ENCODE data around the gene HEY2.
"Not testable (repeated sequence)": the region's sequence is repeated elsewhere in the genome, so short reads cannot be mapped to it uniquely, and the experiment has no call there.

Gene HEY2
- total RNA-seq: 0 to 0.34 reads per million in 2 donors

DNA sequence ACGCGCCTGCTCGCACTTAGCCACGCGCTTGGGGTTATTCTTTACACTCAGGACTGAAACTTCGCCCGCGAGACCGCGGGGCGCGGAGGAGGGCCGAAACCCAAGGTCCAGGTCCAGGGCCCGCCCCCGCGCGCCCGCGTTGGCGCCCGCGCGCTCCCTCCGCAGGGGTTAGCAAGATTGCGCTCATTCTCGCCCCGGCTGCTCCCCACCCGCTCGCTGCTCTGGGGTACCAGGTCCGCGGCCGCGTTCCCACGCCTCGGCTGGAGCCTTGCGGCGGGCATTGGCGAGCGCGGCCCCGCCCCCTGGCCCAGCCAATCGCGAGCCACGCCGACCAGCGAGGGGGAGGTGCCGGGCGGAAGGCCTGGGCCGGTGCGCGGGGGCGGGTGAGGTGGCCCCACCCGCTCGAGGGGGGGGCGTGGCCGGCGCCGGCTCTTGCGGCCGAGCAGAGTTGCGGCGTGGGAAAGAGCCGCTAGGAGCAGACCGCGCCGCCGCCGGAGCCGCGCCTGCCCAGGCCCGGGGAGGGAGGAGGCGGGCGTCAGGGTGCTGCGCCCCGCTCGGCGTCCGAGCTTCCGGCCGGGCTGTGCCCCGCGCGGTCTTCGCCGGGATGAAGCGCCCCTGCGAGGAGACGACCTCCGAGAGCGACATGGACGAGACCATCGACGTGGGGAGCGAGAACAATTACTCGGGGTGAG lies at the start of gene HEY2:
Gene HEY2 (plus strand): TSS at position 460 of the 692 bp plus-strand sequence. CDS start 145 bp downstream, at position 605.
- DNase-seq: peak; percentile 57 to 86 (median 68)

DNA sequence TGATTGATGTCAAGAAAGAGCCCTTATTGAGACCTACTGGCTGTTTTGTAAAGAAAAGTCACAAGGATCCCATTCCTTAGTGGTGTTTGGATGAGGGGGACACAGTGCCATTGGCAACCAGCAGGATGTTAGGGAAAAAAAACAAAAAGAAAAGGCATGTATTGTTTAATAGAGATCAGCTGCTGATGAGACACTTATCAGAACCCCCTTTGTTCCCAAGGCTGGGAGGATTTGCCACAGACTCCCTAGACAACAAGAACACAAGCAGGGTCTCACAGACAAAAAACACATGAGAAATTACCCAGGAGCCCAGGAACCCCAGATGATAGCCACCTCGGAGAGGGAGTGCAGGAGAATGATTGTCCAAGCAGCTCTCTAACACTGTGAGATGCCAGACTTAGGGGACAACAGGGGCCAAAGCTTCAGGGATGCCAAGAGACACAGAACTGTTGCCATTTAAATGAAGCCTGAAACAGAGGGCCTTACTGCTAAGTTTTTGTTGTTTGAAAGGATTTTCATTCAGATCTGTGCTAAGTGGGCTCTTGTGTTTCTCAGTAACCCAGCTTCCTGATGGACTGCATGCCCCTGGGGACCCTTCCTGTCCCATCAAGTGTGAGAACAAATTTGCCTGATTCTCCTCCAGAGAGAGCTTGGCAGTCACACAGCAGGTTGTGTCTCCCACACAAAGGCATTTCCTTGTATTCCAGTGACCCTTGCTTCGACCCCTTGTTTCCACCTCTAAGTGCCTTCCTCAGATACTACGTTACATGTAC lies 48.7 kb upstream of the HEY2 start:
- DNase-seq: no peak

DNA sequence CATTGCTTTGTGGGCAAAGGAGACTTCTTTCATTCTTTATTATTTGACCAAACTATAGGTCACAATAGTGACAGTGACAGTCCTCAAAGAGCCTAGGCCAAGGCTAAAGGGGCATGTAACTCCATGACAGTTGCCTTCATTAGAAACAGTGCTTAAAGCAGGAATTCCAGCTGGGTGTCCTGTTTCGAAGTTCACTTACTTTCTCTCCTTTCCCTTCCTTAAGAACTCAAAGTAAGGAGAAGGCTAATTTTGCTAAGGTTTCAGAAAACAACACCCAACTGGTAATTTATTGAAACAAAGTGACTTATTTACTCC lies 48.1 kb upstream of the HEY2 start:
- no peak for DNase-seq

DNA sequence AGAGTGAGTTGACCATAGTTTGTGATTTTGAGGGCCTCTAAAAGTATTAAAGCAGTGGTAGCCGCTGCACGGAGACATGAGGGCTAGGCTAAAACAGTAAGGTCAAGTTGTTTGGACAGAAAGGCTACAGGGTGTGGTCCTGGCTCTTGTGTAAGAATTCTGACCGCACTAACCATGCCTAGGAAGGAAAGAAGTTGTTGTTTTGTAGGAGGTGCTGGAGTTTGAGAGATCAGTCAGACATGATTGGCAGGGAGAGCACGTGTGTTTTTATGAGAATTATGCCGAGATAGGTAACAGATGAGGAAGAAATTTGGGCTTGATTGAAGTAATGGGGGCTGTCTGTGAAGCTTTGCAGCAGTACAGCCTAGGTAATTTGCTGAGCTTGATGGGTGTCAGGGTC lies 45.5 kb upstream of the HEY2 start:
- DNase-seq: not testable (repeated sequence)

DNA sequence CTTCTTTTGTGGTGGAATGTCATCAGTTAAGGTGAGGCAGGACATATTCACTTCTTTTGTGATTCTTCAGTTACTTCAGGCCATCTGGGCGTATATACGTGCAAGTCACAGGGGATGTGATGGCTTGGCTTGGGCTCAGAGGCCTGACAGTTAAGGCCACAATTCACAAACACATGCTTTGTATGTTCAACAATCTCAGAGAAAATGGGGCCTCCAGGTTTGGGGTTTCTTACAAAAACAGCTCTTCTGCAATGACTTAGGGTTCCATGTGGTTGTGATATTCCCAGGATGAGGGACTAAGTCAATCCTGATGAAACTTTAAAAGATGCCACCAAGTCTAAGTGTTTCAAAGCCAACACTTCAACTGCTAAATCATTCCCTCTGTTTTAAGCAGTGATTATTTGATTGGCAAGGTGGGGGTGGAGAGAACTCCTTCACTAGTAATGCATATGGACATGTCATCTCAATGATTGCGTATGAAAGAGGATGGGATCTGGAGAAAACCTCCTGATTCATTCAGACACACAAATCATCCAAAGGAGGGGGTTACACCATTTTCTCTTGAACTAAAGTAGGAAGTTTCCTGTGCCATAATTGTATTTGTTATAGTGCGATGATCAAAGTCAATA lies 41.7 kb upstream of the HEY2 start:
- DNase-seq: no peak

DNA sequence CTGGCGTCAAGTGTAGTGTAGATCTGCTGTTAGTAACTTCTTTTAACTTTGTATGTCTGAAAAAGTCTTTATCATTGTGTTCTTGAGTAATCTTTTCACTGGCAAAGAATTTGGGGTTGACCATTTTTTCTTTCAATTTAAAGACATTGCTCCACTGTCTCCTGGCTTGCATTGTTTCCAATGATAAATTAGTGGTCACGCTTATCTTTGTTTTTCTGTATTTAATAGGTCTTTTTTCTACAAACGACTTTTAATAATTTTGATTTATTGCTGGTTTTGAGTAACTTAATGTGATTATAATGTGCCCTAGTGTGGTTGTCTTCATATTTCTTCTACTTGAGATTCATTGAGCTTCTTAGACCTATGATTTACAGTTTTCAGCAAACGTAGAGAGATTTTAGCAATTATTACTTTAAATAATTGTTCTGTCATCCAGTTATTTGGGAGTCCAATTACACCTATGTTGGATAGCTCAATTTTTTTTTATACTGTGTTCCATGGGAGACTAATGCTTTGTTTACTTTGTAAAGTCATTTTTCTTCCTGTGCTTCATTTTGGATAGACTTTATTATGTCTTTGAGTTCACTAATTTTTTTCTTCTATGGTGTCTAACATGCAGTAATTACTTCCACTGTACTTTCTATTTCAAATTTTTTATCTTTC lies 38.3 kb upstream of the HEY2 start:
- no peak for DNase-seq

DNA sequence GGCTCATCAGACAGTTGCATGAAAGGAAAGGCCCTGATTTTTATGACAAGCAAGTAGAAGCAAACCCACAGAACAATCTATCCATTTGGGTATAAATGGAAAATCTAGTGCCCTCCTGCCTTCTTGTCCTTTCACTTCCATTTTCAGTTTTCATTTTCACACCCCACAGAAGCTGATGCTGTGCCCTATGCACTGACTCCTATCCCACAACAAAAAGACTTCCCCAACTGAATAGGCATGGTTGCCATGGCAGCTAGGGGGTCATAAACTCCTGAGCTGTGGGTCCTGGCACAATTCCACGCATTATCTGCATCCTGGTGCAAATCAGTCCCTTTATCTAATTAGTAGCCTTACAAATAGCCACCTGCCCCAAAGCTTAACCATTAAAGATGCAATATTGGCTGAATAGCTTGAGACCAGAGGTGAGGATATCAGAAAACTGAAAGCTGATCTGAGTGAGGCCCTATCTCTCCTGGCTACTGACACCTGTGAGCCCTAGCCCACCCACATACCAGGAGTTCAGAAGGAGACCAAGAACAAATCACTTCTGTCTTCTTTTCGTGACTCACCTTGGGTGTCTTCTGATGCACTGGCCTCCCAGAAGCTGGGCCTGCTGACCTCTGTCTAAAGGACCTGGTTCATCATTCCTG lies 34.9 kb upstream of the HEY2 start:
- no peak for DNase-seq

DNA sequence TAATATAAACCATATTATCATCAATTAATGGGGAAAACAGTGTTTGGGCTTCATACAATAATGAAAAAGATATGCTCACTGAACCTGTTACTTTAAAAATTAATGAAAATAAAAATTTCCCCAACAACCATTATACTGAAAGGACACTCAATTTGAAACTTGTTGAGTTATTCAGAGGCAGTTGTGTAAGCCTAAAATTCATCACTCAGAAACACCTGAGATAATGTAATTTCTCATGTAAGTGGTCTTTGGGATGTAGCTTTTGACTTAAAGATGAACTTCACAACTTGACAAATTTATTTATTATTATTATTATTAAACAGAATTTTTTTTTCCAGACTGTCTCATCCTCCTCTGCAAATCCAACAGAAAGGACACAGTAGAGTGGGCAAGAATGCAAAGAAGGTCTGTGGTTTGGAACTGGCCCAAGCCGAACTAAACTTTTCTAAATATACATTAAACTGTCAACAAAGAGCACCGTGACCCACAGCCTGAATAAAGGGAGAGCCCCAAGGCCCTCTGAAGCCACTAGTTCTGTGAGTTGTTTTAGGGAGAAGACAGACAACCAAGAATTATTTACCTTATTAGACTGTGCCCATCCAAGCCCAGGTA lies 32.2 kb upstream of the HEY2 start:
- no peak for DNase-seq

DNA sequence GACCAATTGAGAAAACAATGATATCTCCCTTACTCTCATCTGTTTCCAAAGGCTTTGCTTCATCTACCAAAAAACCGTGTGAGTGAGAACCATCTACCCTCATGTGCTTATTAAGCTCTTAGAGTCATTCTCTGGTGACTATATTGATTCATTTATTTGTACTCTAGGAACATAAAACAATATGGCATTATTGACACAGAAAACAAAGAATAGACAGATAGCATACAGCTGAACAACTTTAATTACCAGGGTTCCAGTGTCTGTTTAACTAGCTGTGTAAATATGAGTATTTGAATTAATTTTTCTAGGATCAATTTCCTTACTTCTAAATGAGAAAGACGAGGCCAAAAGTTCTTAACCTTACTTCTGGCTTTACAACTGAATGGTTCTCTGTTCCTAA lies 31.3 kb upstream of the HEY2 start:
- DNase-seq: no peak

DNA sequence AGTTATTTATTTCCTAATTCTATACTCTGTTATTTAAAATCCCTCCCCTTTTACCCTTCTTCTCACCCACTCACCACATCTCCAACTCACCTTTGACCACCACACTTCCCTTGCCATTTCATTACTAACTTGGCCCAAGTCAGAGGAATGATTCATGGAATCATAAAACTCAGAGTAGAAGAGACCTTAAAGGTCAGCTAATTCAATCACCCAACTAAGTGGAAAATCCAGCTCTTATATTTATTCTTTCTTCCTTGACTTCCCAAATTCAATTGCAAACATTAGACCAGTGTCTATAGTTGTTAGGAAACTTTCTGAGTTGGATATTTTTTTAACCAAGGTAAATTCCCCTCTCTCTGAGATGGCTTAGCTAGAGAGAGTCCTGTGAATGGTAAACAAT lies 26.5 kb upstream of the HEY2 start:
- no peak for DNase-seq

DNA sequence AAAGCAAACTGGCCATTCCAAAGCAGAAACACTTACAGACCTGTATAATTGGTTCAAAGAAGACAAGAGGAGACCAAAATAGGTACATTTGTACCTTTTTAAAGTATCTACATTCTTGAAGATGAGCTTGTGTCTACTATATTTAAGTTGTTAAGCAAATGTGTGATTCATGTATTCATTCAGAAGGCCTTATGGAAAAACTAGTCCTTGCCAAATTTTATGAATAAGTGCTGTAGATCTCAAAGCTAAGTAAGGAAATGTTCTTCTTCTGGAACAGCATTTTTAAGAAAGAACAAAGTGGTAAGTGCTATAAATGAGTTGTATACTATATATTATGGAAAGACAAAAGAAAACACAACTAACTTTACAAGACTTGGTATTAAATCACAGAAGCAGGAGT lies 22.2 kb upstream of the HEY2 start:
- DNase-seq: no peak

DNA sequence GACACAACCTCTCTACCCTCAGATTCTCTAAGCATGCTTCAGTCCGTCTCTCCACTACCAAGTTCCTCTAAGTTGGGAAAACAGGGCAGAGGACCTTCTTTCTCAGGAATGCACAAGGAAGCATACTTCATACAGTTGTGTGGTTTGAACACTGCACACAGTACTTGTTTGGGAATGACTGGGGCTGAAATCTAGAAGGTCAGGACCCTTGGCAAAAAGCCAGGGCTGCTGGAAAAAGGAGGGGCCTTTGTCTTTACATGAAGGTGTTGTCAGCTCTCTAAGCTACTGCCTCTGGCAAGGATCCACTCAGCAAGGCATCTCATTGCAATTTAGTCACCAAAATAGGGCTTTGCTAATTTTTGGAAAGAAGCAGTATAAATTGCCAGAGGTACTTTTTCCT lies 20.7 kb upstream of the HEY2 start:
- no peak for DNase-seq

DNA sequence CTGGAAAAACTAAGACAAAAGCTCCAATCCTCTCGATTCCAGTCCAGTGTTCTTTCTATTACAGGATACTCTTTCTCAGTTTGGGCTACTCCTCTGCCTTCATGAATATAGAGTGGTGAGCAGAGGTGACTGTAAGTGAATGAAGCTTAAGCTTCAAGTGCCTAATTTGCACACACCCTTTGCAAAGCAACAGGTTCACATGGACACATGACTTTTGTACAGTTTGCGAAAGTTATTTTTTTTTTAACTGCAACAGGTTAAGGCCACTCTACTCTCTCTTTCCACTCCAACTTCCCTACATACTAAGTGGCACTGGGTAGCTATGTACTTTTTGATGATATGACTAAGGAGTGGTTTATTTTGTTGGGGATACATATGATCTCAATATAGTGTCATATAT lies 19.4 kb upstream of the HEY2 start:
- DNase-seq: no peak

DNA sequence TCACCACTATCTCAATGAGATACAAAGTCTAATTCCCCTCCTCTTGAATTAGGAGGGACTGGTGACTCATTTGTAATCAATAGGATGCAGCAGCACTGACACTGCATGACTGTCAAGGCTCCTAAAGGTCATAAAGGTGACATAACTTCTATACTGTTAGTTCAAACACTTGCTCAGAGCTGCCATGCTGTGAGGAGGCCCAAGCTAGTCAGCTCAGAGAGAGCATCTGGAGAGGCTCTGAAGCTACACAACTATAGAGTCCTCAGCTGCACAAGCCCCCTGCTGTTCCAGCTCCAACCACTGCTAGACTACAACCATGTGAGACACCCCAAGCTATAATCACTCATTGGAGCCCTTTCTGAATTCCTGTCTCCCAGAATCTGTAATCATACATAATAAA lies 17.0 kb upstream of the HEY2 start:
- no peak for DNase-seq

DNA sequence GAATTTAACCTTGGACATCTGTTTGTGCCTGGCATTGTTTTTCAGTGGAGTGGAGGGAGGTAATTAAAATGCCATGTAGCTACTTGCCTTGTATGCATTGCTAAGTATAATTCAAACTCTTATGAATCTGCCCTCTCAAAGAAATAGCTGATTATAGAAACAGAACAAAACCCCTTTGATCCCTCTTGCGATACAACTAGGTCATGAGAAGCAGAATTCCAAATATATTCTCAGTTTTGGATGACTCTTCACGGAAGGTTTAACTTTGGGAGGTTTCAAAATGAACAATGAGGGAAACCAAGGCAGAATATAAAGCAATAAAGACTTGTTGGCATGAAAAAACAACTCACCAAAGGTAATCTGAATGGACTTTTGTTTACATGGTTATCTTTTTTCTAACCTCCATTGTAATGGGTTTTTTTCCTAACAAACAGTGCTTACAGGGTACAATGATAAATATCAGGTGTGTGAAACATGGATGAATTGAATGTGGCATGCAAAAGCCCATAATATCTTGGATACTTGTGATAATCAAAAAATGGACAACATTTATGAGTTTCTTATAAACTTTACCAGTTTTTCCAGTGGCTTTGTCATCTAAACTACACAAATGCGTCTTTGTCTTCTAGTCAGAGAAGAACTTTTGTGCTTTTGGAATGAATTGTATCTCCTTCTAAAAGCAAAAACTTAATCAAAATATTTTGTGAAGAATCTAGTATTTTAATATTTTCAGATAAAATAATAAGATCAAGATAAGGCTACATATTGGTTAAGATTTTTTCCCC lies 15.7 kb upstream of the HEY2 start:
- DNase-seq: no peak

DNA sequence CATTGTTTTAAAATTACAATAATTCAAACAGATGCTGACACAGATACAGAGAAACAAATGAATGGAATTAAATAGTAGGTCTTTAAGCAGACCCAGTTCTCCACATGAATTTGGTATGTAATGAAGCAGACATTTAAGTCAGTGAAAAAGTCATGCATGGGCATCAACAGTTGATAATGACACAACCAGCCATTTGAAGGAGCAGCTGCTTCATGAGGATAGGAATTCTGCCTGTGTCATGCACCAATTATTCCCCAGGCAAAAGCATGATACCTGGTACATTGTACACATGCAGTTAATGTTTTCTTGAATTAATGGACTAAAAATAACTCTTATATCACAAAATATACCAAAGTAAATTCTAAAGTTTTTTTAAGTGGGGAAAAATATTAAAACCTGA lies 11.2 kb upstream of the HEY2 start:
- DNase-seq: no peak

DNA sequence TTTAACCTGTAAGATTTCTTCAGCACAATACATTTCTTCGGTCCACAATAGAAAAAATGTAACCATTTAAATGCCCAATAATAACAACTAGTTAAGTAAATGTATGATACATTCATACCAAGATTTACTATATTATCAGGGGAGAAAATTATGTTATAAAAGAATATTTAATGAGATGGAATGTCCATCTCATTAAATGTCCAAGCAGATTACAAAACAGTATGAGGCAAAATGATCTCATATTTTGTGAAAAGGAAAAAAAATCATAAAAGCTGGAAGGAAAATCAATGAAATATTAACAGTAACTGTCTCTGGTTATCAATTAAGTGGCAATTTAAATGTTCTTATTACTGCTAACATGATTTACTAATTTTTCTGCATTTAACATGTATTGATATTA lies 10.1 kb upstream of the HEY2 start:
- no peak for DNase-seq

DNA sequence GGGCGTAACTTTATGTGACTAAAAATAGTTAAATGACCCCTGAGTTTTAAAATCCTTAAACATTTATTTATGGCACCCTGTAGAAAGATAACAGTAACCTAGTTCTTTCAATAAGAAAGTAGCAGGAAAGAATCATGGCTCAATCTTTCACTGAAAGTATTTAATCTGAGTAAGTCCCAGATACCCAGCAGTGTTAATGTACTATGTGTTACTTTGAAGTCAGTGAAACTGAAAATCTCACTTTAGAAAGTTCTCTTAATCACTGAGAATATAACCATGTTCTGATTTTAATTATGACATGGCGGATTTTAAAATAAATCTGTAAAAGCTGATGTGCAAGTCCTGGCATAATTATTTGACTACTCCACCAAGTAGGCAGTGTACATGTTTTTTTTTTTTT lies 8.1 kb upstream of the HEY2 start:
- DNase-seq: no peak

DNA sequence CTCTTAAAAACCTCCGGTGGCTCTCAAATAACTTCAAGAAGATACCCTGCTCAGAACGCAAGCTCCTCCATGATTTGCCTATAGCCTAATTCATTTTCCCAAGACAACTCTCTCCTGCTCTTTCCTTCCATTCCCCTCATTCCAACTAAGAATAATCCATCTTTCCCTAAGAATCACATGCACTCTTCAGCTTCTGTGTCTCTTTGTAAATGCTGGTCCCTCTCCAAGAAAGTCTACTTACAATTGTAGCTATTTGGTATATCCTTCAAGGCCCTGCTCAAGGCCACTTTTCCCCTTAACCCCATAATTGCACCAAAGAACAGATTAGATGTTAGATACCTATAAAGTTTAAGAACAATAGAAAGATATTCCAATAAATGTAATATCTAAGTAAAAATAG lies 7.4 kb upstream of the HEY2 start:
- DNase-seq: no peak

DNA sequence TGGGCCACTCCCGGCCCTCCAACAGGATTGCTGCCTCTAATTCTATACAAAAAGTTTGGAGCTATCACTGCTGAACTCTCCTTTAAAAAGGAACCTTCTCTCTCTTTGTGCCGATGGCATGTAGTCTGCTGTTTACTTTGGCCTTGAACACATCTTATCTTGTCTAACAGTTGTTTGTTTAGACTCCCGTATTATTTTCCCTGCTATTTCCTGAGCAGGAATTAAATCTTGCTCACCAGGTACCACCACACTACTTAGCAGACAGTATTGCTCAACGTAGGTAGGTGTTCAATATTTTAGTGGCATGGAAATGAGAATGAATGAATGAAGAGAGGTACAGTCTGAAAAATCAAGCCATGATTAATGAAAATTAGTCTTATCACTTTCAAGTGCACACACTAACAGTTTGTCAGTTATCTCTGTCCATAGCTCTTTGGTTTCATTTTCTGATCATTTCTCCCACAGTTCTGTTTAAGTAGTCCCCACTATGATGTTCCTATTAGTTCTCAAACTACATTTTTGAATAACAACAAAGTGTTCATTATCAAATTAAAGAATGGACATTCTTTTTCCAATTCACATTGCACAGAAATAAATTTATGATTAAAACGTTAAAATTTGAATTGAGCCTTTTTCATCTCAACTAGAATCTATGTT lies 6.8 kb upstream of the HEY2 start:
- DNase-seq: no peak

DNA sequence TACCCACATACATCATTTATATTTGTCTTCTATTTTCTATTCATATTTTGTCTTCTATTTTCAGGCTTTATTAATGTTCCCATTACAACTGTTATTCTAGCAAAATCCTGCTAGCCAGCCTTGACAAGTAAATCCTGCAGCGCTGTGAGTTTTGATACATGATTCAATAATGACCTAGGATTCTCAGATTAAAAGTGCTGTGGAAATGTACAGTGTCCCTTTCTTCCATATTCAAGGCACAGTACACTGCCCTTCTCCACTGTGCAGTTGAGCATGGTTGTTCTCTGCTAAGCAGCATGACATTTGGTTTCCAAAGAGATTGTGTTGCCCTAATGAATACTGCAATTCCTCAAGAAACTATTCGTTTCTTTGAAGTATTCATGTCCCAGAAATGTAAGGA lies 5.8 kb upstream of the HEY2 start:
- DNase-seq: no peak

Data from T-helper 2 cell (primary cell).